ENCODE data around the gene SCYL1. TPM values are rescaled to one million over a fixed set of nuclear protein-coding genes. Genes with fewer than 3 reads are reported as not detected.

SCYL1 gene
- total RNA-seq, 2 donors from 2014 or later, result 55.0 to 62.3 TPM

GRCh38 chr11:65501186-65501471, 23.8 kb upstream of the SCYL1 start:
- H3K27ac ChIP-seq, result peak overlapping the region; percentile 48 to 99 (median 98)
- H3K4me3 ChIP-seq, result peak overlapping the region; percentile 52 to 68
- no peak for DNase-seq
- no peak for ATAC-seq
- H3K4me1 ChIP-seq, result peaks cover 28% of the 10 kb centered on the region
- WGBS, 2 donors, result 0% methylated on average over 2 of the region's 2 CpGs
- no peaks in the 10 kb centered on the region for H3K9me3 ChIP-seq
- peaks cover 12 to 13% of the 10 kb centered on the region in 2 donors for H3K36me3 ChIP-seq (replicated peaks in 1 of 2; ENCODE audit: insufficient read depth in 1 of 2, low read depth in 2 of 2)
- TF ChIP-seq, protein P1, sequence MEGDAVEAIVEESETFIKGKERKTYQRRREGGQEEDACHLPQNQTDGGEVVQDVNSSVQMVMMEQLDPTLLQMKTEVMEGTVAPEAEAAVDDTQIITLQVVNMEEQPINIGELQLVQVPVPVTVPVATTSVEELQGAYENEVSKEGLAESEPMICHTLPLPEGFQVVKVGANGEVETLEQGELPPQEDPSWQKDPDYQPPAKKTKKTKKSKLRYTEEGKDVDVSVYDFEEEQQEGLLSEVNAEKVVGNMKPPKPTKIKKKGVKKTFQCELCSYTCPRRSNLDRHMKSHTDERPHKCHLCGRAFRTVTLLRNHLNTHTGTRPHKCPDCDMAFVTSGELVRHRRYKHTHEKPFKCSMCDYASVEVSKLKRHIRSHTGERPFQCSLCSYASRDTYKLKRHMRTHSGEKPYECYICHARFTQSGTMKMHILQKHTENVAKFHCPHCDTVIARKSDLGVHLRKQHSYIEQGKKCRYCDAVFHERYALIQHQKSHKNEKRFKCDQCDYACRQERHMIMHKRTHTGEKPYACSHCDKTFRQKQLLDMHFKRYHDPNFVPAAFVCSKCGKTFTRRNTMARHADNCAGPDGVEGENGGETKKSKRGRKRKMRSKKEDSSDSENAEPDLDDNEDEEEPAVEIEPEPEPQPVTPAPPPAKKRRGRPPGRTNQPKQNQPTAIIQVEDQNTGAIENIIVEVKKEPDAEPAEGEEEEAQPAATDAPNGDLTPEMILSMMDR (IDR thresholded peaks at IDR 0.05), result no peak
- TF ChIP-seq POLR2A (IDR thresholded peaks at IDR 0.05), result no peak
- intact Hi-C loops (cut with DNase I), result no loop called here
- no peaks in the 10 kb centered on the region for H3K27me3 ChIP-seq

DNA sequence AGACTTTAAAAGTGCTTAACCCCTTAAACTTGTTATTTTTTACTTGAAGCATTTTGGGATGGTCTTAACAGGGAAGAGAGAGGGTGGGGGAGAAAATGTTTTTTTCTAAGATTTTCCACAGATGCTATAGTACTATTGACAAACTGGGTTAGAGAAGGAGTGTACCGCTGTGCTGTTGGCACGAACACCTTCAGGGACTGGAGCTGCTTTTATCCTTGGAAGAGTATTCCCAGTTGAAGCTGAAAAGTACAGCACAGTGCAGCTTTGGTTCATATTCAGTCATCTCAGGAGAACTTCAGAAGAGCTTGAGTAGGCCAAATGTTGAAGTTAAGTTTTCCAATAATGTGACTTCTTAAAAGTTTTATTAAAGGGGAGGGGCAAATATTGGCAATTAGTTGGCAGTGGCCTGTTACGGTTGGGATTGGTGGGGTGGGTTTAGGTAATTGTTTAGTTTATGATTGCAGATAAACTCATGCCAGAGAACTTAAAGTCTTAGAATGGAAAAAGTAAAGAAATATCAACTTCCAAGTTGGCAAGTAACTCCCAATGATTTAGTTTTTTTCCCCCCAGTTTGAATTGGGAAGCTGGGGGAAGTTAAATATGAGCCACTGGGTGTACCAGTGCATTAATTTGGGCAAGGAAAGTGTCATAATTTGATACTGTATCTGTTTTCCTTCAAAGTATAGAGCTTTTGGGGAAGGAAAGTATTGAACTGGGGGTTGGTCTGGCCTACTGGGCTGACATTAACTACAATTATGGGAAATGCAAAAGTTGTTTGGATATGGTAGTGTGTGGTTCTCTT, 23.2 kb upstream of the SCYL1 start:
- no peak for DNase-seq
- Histone ChIP-seq H3K27me3 (no peaks in the 10 kb centered on the region), H3K9me3 (no peaks in the 10 kb centered on the region), H3K36me3 (replicated peaks in 1 of 2; ENCODE audit: insufficient read depth in 1 of 2, low read depth in 2 of 2) (peaks cover 12 to 15% of the 10 kb centered on the region in 2 donors), H3K4me3 (peak overlapping the region; percentile 52 to 68), H3K27ac (peak overlapping the region; percentile 48 to 99 (median 98)), H3K4me1 (peaks cover 28% of the 10 kb centered on the region)
- peak in 2 of 3 donors; percentile 57 to 67 for TF ChIP-seq POLR2A (IDR thresholded peaks at IDR 0.05)
- TF ChIP-seq, protein P1 (IDR thresholded peaks at IDR 0.05), result no peak
- intact Hi-C loops (cut with DNase I), result no loop called here
- 1% methylated on average over 3 of the region's 3 CpGs for WGBS, 2 donors
- no peak for ATAC-seq

DNA sequence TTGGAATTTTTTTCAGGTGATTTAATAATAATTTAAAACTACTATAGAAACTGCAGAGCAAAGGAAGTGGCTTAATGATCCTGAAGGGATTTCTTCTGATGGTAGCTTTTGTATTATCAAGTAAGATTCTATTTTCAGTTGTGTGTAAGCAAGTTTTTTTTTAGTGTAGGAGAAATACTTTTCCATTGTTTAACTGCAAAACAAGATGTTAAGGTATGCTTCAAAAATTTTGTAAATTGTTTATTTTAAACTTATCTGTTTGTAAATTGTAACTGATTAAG, 22.7 kb upstream of the SCYL1 start:
- Histone ChIP-seq H3K4me1 (peaks cover 29% of the 10 kb centered on the region), H3K27ac (peak overlapping the region in 3 of 4 donors; percentile 98 to 99 (median 98)), H3K27me3 (no peaks in the 10 kb centered on the region), H3K4me3 (peak overlapping the region; percentile 16 to 68), H3K9me3 (no peaks in the 10 kb centered on the region), H3K36me3 (replicated peaks in 1 of 2; ENCODE audit: insufficient read depth in 1 of 2, low read depth in 2 of 2) (peaks cover 12 to 15% of the 10 kb centered on the region in 2 donors)
- intact Hi-C loops (cut with DNase I), result no loop called here
- no peak for TF ChIP-seq POLR2A (IDR thresholded peaks at IDR 0.05)
- TF ChIP-seq, protein P1 (IDR thresholded peaks at IDR 0.05), result no peak
- ATAC-seq (no peak), DNase-seq (no peak)

DNA sequence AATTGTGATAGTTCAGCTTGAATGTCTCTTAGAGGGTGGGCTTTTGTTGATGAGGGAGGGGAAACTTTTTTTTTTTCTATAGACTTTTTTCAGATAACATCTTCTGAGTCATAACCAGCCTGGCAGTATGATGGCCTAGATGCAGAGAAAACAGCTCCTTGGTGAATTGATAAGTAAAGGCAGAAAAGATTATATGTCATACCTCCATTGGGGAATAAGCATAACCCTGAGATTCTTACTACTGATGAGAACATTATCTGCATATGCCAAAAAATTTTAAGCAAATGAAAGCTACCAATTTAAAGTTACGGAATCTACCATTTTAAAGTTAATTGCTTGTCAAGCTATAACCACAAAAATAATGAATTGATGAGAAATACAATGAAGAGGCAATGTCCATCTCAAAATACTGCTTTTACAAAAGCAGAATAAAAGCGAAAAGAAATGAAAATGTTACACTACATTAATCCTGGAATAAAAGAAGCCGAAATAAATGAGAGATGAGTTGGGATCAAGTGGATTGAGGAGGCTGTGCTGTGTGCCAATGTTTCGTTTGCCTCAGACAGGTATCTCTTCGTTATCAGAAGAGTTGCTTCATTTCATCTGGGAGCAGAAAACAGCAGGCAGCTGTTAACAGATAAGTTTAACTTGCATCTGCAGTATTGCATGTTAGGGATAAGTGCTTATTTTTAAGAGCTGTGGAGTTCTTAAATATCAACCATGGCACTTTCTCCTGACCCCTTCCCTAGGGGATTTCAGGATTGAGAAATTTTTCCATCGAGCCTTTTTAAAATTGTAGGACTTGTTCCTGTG, 22.1 kb upstream of the SCYL1 start:
- ATAC-seq (peak; percentile 1), DNase-seq (no peak)
- Histone ChIP-seq H3K36me3 (replicated peaks in 1 of 2; ENCODE audit: insufficient read depth in 1 of 2, low read depth in 2 of 2) (peaks cover 12 to 15% of the 10 kb centered on the region in 2 donors), H3K9me3 (no peaks in the 10 kb centered on the region), H3K4me3 (peak overlapping the region; percentile 16 to 68), H3K4me1 (peaks cover 35% of the 10 kb centered on the region), H3K27me3 (no peaks in the 10 kb centered on the region), H3K27ac (peak overlapping the region in 3 of 4 donors; percentile 98 to 99 (median 98))
- intact Hi-C loops (cut with DNase I), result no loop called here
- 0 to 1% methylated on average over 6 of the region's 6 CpGs for WGBS, 2 donors
- peak; percentile 13 to 72 (median 63) for TF ChIP-seq POLR2A (IDR thresholded peaks at IDR 0.05)
- TF ChIP-seq, protein P1 (IDR thresholded peaks at IDR 0.05), result no peak

Data from body of pancreas (tissue), 4 donors.